ENCODE data around the gene CFAP298. TPM values are rescaled to one million over a fixed set of nuclear protein-coding genes. Genes with fewer than 3 reads are reported as not detected.

CFAP298 gene
- polyA plus RNA-seq, 3 donors, result 18.7 to 28.7 (median 26.5) TPM

- intact Hi-C loops (cut with micrococcal nuclease), result no loop called here
- WGBS (ENCODE audit: insufficient coverage), result 93% methylated on average over 3 of the region's 8 CpGs
- no peak overlapping the region for H3K27ac ChIP-seq (ENCODE audit: low read depth in 1 of 2, low read length in 2 of 2)
- no peaks in the 10 kb centered on the region for H3K79me2 ChIP-seq (ENCODE audit: insufficient read depth, low read length)
- TF ChIP-seq CTCF (IDR thresholded peaks at IDR 0.05), result no peak
- Mint-ChIP-seq H3K9me3 (no peaks in the 10 kb centered on the region), H3K27me3 (ENCODE audit: low read depth in 3 of 3) (peaks cover 0 to 1% (median 1%) of the 10 kb centered on the region in 3 donors), H3K4me3 (no peak overlapping the region), H3K36me3 (no peaks in the 10 kb centered on the region), H3K4me1 (no peaks in the 10 kb centered on the region), H3K27ac (no peak overlapping the region)
- no peaks in the 10 kb centered on the region for H3K9me3 ChIP-seq (replicated peaks in 1 of 2; ENCODE audit: control insufficient read depth in 1 of 2, insufficient read depth in 1 of 2, low read length in 2 of 2)
- H3K9ac ChIP-seq (ENCODE audit: insufficient read depth, low read length, poor library complexity, severe bottlenecking), result no peak overlapping the region
- no peak overlapping the region for H3K4me2 ChIP-seq (replicated peaks; ENCODE audit: extremely low read depth, low read length, poor library complexity, severe bottlenecking)
- DNase-seq, result no peak
- H3K4me3 ChIP-seq (replicated peaks in 1 of 3; ENCODE audit: low read depth in 2 of 3, low read length in 3 of 3), result no peak overlapping the region
- no peaks in the 10 kb centered on the region for H4K20me1 ChIP-seq (ENCODE audit: insufficient read depth, low read length)
- H2AFZ ChIP-seq (ENCODE audit: insufficient read depth, low read depth, low read length, poor library complexity, severe bottlenecking), result no peak overlapping the region
- no peaks in the 10 kb centered on the region for H3K4me1 ChIP-seq (ENCODE audit: control insufficient read depth in 1 of 2, insufficient read depth in 2 of 2, low read length in 2 of 2)
- no peaks in the 10 kb centered on the region for H3K27me3 ChIP-seq (ENCODE audit: control insufficient read depth in 2 of 2, insufficient read depth in 2 of 2, low read length in 2 of 2)
- no peaks in the 10 kb centered on the region for H3K36me3 ChIP-seq (replicated peaks in 1 of 2; ENCODE audit: control insufficient read depth in 1 of 2, insufficient read depth in 2 of 2, low read length in 2 of 2)
Measured at GRCh38 chr21:32584472-32584871, 27.7 kb downstream of the CFAP298 start.

- H3K9ac ChIP-seq (ENCODE audit: insufficient read depth, low read length, poor library complexity, severe bottlenecking), result no peak overlapping the region
- no peaks in the 10 kb centered on the region for H3K4me1 Mint-ChIP-seq
- no peaks in the 10 kb centered on the region for H3K36me3 ChIP-seq (replicated peaks in 1 of 2; ENCODE audit: control insufficient read depth in 1 of 2, insufficient read depth in 2 of 2, low read length in 2 of 2)
- H3K9me3 Mint-ChIP-seq, result no peaks in the 10 kb centered on the region
- intact Hi-C loops (cut with micrococcal nuclease), result no loop called here
- DNase-seq, result no peak
- TF ChIP-seq CTCF (IDR thresholded peaks at IDR 0.05), result no peak
- no peak overlapping the region for H3K4me3 ChIP-seq (replicated peaks in 1 of 3; ENCODE audit: low read depth in 2 of 3, low read length in 3 of 3)
- H3K27ac ChIP-seq (ENCODE audit: low read depth in 1 of 2, low read length in 2 of 2), result no peak overlapping the region
- H3K4me2 ChIP-seq (replicated peaks; ENCODE audit: extremely low read depth, low read length, poor library complexity, severe bottlenecking), result no peak overlapping the region
- no peaks in the 10 kb centered on the region for H4K20me1 ChIP-seq (ENCODE audit: insufficient read depth, low read length)
- 96% methylated on average over 10 of the region's 13 CpGs for WGBS (ENCODE audit: insufficient coverage)
- no peaks in the 10 kb centered on the region for H3K79me2 ChIP-seq (ENCODE audit: insufficient read depth, low read length)
- no peaks in the 10 kb centered on the region for H3K9me3 ChIP-seq (replicated peaks in 1 of 2; ENCODE audit: control insufficient read depth in 1 of 2, insufficient read depth in 1 of 2, low read length in 2 of 2)
- no peak overlapping the region for H3K27ac Mint-ChIP-seq
- H3K36me3 Mint-ChIP-seq, result no peaks in the 10 kb centered on the region
- peaks cover 0 to 1% (median 1%) of the 10 kb centered on the region in 3 donors for H3K27me3 Mint-ChIP-seq (ENCODE audit: low read depth in 3 of 3)
- H3K4me3 Mint-ChIP-seq, result no peak overlapping the region
- H3K4me1 ChIP-seq (ENCODE audit: control insufficient read depth in 1 of 2, insufficient read depth in 2 of 2, low read length in 2 of 2), result no peaks in the 10 kb centered on the region
- H3K27me3 ChIP-seq (ENCODE audit: control insufficient read depth in 2 of 2, insufficient read depth in 2 of 2, low read length in 2 of 2), result no peaks in the 10 kb centered on the region
- no peak overlapping the region for H2AFZ ChIP-seq (ENCODE audit: insufficient read depth, low read depth, low read length, poor library complexity, severe bottlenecking)
Measured at GRCh38 chr21:32581732-32582131, 30.4 kb downstream of the CFAP298 start.

Data from CD14-positive monocyte (primary cell).